Liver (tissue), 9 donors: ENCODE data around the gene TNFAIP3. TPM values are rescaled to one million over a fixed set of nuclear protein-coding genes. Genes with fewer than 3 reads are reported as not detected.

ENCODE experiments used
- DNase-seq: peaks from one replicate; pipeline ENCODE4 v3.0.0-alpha.2; 2017; ENCODE audit warnings: low spot score
- H3K27ac ChIP-seq, 2 donors: one replicate each; pipeline ENCODE4 v1.7.0; 2013; ENCODE audit warnings: inconsistent platforms in 2 of 2, low read length in 2 of 2, control low read depth in 1 of 2, low read depth in 1 of 2, mild to moderate bottlenecking in 1 of 2
- H3K27me3 ChIP-seq, 4 donors: one replicate each; pipeline versions ENCODE4 v1.6.1 to v1.7.0; 2013; ENCODE audit warnings: low read length in 3 of 4, inconsistent platforms in 1 of 4, mild to moderate bottlenecking in 1 of 4, moderate library complexity in 1 of 4; ENCODE audit not compliant: control insufficient read depth in 4 of 4, insufficient read depth in 4 of 4
- H3K36me3 ChIP-seq, 4 donors: one replicate each; pipeline versions ENCODE4 v1.6.1 to v1.7.0; 2013; ENCODE audit warnings: low read length in 3 of 4, mild to moderate bottlenecking in 3 of 4, low read depth in 1 of 4, moderate library complexity in 1 of 4; ENCODE audit not compliant: control insufficient read depth in 4 of 4, insufficient read depth in 3 of 4
- H3K4me1 ChIP-seq, 4 donors: one replicate each; pipeline versions ENCODE4 v1.6.1 to v1.7.0; 2013; ENCODE audit warnings: low read length in 3 of 4, mild to moderate bottlenecking in 3 of 4, moderate library complexity in 1 of 4; ENCODE audit not compliant: control insufficient read depth in 4 of 4, insufficient read depth in 4 of 4
- H3K4me3 ChIP-seq, 3 donors: one replicate each; pipeline versions ENCODE4 v1.6.1 to v1.7.0; 2013; ENCODE audit warnings: low read length in 3 of 3, control low read depth in 1 of 3, low read depth in 1 of 3, mild to moderate bottlenecking in 1 of 3
- H3K9ac ChIP-seq, 2 donors: one replicate each; pipeline ENCODE4 v1.7.0; 2013; ENCODE audit warnings: low read length in 2 of 2, mild to moderate bottlenecking in 2 of 2, moderate library complexity in 2 of 2, control low read depth in 1 of 2, low read depth in 1 of 2
- H3K9me3 ChIP-seq, 4 donors: one replicate each; pipeline versions ENCODE4 v1.6.1 to v1.7.0; 2013; ENCODE audit warnings: low read length in 3 of 4; ENCODE audit not compliant: control insufficient read depth in 4 of 4
- EGR1 ChIP-seq, 2 donors: IDR thresholded peaks; 2 replicates each; pipeline ENCODE4 v1.6.1; 2016 to 2018; ENCODE audit warnings: antibody characterized with exemption in 2 of 2, low read depth in 2 of 2
- FOXA1 ChIP-seq: IDR thresholded peaks from 2 replicates; pipeline ENCODE4 v1.6.1; 2016; ENCODE audit warnings: antibody characterized with exemption
- FOXA2 ChIP-seq: IDR thresholded peaks from 2 replicates; pipeline ENCODE4 v1.6.1; 2016; ENCODE audit warnings: antibody characterized with exemption
- GABPA ChIP-seq, 2 donors: IDR thresholded peaks in 1 of 2; conservative IDR thresholded peaks in 1 of 2; 2 replicates each; pipeline ENCODE4 v1.6.1; 2016; ENCODE audit warnings: antibody characterized with exemption in 2 of 2, mild to moderate bottlenecking in 1 of 2, moderate library complexity in 1 of 2
- HNF4A ChIP-seq, 2 donors: conservative IDR thresholded peaks; 2 replicates each; pipeline ENCODE4 v1.6.1; 2016; ENCODE audit warnings: antibody characterized with exemption in 2 of 2, mild to moderate bottlenecking in 2 of 2
- HNF4G ChIP-seq: IDR thresholded peaks from 2 replicates; pipeline ENCODE4 v1.6.1; 2016; ENCODE audit warnings: antibody characterized with exemption
- NR2F2 ChIP-seq: IDR thresholded peaks from 2 replicates; pipeline ENCODE4 v1.6.1; 2016; ENCODE audit warnings: antibody characterized with exemption
- RAD21 ChIP-seq, 2 donors: IDR thresholded peaks; 2 replicates each; pipeline ENCODE4 v1.6.1; 2016; ENCODE audit warnings: antibody characterized with exemption in 2 of 2, mild to moderate bottlenecking in 2 of 2
- YY1 ChIP-seq: IDR thresholded peaks from 2 replicates; pipeline ENCODE4 v1.6.1; 2016; ENCODE audit warnings: antibody characterized with exemption, mild to moderate bottlenecking
- WGBS: extraction: QIAGEN DNeasy Blood & Tissue Kit; methylation state at CpG from one replicate; pipeline ENCODE4 v1.1.7; 2013; 5-methylcytosine and 5-hydroxymethylcytosine counted together
- polyA plus RNA-seq, 2 donors: library from polyadenylated mRNA; stranded (reverse) in 1 of 2; unstranded in 1 of 2; fragments of 200-250 nt in 1 of 2; fragments of >200 nt in 1 of 2; fragmentation: Nextera tagmentation in 1 of 2; extraction: Ambion mirVana in 1 of 2; gene quantifications; one replicate each; pipeline versions ENCODE4 v1.2.1 to v1.2.3, GENCODE V29; 2013 to 2015
- total RNA-seq, 2 donors: library from RNA; depleted of rRNA; stranded (reverse); fragments of >200 nt; gene quantifications; one replicate each; pipeline ENCODE4 v1.2.3, GENCODE V29; 2014
- TF ChIP-seq, protein P1 (sequence below): IDR thresholded peaks from 2 replicates; pipeline ENCODE4 v1.6.1; 2016; ENCODE audit warnings: antibody characterized with exemption, mild to moderate bottlenecking
- TF ChIP-seq, protein P2 (sequence below): fragments of 150-350 bp; IDR thresholded peaks from 2 replicates; pipeline ENCODE4 v1.5.1; 2017; ENCODE audit warnings: improper control_type of control experiment, low read depth, low read length; ENCODE audit not compliant: missing input control
- TF ChIP-seq, protein P3 (sequence below): IDR thresholded peaks from 2 replicates; pipeline ENCODE4 v1.6.1; 2016; ENCODE audit warnings: antibody characterized with exemption
- TF ChIP-seq, protein P4 (sequence below): IDR thresholded peaks from 2 replicates; pipeline ENCODE4 v1.6.1; 2016; ENCODE audit warnings: antibody characterized with exemption
- donor health status: healthy.
- donor health status: healthy.
- donor health status: healthy.
- donor health status: healthy.
- donor health status: healthy.

Gene TNFAIP3
- total and polyA plus RNA-seq, 4 donors: 4.5 to 8.0 (median 6.7) TPM

DNA sequence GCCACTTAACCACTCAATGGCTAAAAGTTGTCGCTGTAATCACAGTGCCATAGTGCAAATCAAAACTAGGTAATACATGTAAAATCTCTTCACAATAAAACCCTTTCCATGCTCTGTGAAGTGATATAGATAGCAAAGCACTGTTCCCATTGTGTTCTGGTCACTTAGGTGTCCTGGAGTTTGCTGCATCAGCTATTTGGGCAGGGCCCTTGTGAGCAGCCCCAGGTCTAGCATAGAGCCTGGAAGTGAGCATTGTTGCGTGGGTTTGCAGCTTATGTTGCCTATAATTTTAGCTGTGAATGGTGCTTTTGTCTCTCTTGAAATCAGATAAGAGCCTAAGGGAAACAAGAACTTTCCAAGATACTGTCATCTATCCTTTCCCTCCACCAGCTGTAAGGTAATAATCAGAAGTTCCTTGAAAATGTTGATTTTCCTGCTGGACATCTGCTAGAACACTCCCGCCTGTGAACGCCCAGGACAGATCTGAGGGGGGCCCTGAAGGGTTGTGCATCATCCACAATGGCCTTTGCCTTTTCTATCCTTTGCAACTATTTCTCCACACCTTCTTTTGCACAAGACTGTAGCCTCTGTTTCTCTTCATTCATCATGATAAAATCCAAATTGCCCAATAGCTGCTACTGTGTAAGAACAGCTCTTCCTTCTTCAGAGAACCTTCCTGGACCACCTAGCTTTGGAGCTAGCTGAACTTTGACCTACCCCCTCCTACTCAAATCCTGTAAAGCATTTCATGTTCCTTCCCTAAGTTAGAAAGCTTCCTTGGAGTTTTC, 57.0 kb downstream of the TNFAIP3 start:
- H3K27me3 ChIP-seq: no peaks in the 10 kb centered on the region
- H3K4me1 ChIP-seq: peaks cover 0 to 2% (median 0%) of the 10 kb centered on the region in 4 donors
- H3K27ac ChIP-seq: no peak overlapping the region
- no peak overlapping the region for H3K4me3 ChIP-seq
- no peak overlapping the region for H3K9ac ChIP-seq
- no peaks in the 10 kb centered on the region for H3K9me3 ChIP-seq
- H3K36me3 ChIP-seq: no peaks in the 10 kb centered on the region
- 88% methylated on average over 4 of the region's 4 CpGs for WGBS
- TF ChIP-seq EGR1 (IDR thresholded peaks at IDR 0.05; ENCODE audit: low read depth in 2 of 2) (no peak), HNF4A (conservative IDR thresholded peaks at IDR 0.05) (no peak), FOXA2 (no peak), RAD21 (IDR thresholded peaks at IDR 0.05) (no peak)
- TF ChIP-seq, protein P1, sequence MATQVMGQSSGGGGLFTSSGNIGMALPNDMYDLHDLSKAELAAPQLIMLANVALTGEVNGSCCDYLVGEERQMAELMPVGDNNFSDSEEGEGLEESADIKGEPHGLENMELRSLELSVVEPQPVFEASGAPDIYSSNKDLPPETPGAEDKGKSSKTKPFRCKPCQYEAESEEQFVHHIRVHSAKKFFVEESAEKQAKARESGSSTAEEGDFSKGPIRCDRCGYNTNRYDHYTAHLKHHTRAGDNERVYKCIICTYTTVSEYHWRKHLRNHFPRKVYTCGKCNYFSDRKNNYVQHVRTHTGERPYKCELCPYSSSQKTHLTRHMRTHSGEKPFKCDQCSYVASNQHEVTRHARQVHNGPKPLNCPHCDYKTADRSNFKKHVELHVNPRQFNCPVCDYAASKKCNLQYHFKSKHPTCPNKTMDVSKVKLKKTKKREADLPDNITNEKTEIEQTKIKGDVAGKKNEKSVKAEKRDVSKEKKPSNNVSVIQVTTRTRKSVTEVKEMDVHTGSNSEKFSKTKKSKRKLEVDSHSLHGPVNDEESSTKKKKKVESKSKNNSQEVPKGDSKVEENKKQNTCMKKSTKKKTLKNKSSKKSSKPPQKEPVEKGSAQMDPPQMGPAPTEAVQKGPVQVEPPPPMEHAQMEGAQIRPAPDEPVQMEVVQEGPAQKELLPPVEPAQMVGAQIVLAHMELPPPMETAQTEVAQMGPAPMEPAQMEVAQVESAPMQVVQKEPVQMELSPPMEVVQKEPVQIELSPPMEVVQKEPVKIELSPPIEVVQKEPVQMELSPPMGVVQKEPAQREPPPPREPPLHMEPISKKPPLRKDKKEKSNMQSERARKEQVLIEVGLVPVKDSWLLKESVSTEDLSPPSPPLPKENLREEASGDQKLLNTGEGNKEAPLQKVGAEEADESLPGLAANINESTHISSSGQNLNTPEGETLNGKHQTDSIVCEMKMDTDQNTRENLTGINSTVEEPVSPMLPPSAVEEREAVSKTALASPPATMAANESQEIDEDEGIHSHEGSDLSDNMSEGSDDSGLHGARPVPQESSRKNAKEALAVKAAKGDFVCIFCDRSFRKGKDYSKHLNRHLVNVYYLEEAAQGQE: no peak
- DNase-seq: no peak

DNA sequence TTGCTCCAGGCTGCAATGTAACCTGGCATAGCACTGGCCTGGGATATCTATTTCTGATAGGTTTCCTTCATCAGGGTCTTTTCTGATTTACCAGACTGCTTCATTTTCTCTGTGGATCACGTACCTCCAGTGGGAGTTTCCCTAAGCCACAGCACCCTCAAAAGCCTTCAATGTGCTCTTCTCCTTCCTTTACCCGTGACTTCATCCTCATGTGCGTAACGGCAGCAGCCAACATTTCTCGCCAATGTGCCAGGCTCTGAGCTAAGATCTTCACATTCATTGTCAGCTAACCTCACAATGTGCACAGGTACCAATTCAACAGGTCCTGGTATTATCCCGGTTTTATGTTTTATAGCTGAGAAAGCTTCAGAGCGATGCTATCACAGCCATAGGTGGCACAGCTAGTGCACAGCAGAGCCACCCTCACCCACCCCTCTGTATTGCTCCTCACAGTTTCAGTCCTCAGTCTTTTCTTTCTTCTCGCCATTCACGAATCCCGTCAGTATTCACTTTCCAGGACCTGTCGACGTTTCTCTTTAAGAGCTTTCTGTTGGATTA, 58.2 kb downstream of the TNFAIP3 start:
- H3K27ac ChIP-seq: no peak overlapping the region
- H3K9me3 ChIP-seq: no peaks in the 10 kb centered on the region
- 96% methylated on average over 12 of the region's 12 CpGs for WGBS
- no peak overlapping the region for H3K9ac ChIP-seq
- no peak overlapping the region for H3K4me3 ChIP-seq
- H3K4me1 ChIP-seq: peaks cover 0 to 2% (median 0%) of the 10 kb centered on the region in 4 donors
- no peaks in the 10 kb centered on the region for H3K27me3 ChIP-seq
- no peaks in the 10 kb centered on the region for H3K36me3 ChIP-seq
- TF ChIP-seq NR2F2 (no peak), EGR1 (IDR thresholded peaks at IDR 0.05; ENCODE audit: low read depth in 2 of 2) (no peak), FOXA1 (no peak), HNF4A (conservative IDR thresholded peaks at IDR 0.05) (no peak), RAD21 (IDR thresholded peaks at IDR 0.05) (no peak), GABPA (IDR thresholded peaks at IDR 0.05 in 1 of 2, conservative IDR thresholded peaks at IDR 0.05 in 1 of 2) (no peak), YY1 (no peak), HNF4G (no peak)
- TF ChIP-seq, protein P1: no peak
- TF ChIP-seq, protein P2, sequence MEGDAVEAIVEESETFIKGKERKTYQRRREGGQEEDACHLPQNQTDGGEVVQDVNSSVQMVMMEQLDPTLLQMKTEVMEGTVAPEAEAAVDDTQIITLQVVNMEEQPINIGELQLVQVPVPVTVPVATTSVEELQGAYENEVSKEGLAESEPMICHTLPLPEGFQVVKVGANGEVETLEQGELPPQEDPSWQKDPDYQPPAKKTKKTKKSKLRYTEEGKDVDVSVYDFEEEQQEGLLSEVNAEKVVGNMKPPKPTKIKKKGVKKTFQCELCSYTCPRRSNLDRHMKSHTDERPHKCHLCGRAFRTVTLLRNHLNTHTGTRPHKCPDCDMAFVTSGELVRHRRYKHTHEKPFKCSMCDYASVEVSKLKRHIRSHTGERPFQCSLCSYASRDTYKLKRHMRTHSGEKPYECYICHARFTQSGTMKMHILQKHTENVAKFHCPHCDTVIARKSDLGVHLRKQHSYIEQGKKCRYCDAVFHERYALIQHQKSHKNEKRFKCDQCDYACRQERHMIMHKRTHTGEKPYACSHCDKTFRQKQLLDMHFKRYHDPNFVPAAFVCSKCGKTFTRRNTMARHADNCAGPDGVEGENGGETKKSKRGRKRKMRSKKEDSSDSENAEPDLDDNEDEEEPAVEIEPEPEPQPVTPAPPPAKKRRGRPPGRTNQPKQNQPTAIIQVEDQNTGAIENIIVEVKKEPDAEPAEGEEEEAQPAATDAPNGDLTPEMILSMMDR: no peak
- TF ChIP-seq, protein P3, sequence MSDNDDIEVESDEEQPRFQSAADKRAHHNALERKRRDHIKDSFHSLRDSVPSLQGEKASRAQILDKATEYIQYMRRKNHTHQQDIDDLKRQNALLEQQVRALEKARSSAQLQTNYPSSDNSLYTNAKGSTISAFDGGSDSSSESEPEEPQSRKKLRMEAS: no peak
- TF ChIP-seq, protein P4, sequence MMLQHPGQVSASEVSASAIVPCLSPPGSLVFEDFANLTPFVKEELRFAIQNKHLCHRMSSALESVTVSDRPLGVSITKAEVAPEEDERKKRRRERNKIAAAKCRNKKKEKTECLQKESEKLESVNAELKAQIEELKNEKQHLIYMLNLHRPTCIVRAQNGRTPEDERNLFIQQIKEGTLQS: no peak
- DNase-seq: no peak
